ENCODE data around the gene SLC25A12.
A peak's percentile ranks its signal among the peaks of the same experiment; 100 is the strongest.
"Not testable (repeated sequence)": the region's sequence is repeated elsewhere in the genome, so short reads cannot be mapped to it uniquely, and the experiment has no call there.

Gene SLC25A12

GRCh38 chr2:171813729-171814128, 80.3 kb downstream of the SLC25A12 start:
- DNase-seq (ENCODE audit: low spot score): no peak
- H3K4me3 ChIP-seq (ENCODE audit: severe bottlenecking): no peak overlapping the region
- H3K4me1 ChIP-seq (ENCODE audit: insufficient read depth, poor library complexity, severe bottlenecking): no peaks in the 10 kb centered on the region
- no peaks in the 10 kb centered on the region for H3K9me3 ChIP-seq (ENCODE audit: severe bottlenecking)
- peaks cover 5% of the 10 kb centered on the region; the same call in 1 of the 2 replicates for H3K36me3 ChIP-seq (ENCODE audit: low read depth)
- no peak overlapping the region for H3K27ac ChIP-seq (ENCODE audit: poor library complexity, severe bottlenecking)
- ATAC-seq (ENCODE audit: low read depth): no peak
- no peak for TF ChIP-seq CTCF (IDR thresholded peaks at IDR 0.05; ENCODE audit: poor library complexity, severe bottlenecking)
- no peaks in the 10 kb centered on the region for H3K27me3 ChIP-seq (ENCODE audit: insufficient read depth, poor library complexity, severe bottlenecking)

- ATAC-seq (ENCODE audit: low read depth): no peak
- no peaks in the 10 kb centered on the region for H3K9me3 ChIP-seq (ENCODE audit: severe bottlenecking)
- no peaks in the 10 kb centered on the region for H3K4me1 ChIP-seq (ENCODE audit: insufficient read depth, poor library complexity, severe bottlenecking)
- TF ChIP-seq CTCF (IDR thresholded peaks at IDR 0.05; ENCODE audit: poor library complexity, severe bottlenecking): no peak
- no peak for DNase-seq (ENCODE audit: low spot score)
- H3K27ac ChIP-seq (ENCODE audit: poor library complexity, severe bottlenecking): no peak overlapping the region
- H3K36me3 ChIP-seq (ENCODE audit: low read depth): peaks cover 5% of the 10 kb centered on the region; the same call in 1 of the 2 replicates
- H3K27me3 ChIP-seq (ENCODE audit: insufficient read depth, poor library complexity, severe bottlenecking): no peaks in the 10 kb centered on the region
- H3K4me3 ChIP-seq (ENCODE audit: severe bottlenecking): no peak overlapping the region
These were observed 80.9 kb downstream of the SLC25A12 start for GRCh38 chr2:171813126-171813525.

GRCh38 chr2:171811245-171811628, 82.8 kb downstream of the SLC25A12 start:
- no peaks in the 10 kb centered on the region; the same call in 1 of the 2 replicates for H3K36me3 ChIP-seq (ENCODE audit: low read depth)
- no peaks in the 10 kb centered on the region for H3K9me3 ChIP-seq (ENCODE audit: severe bottlenecking)
- H3K4me3 ChIP-seq (ENCODE audit: severe bottlenecking): no peak overlapping the region
- no peak for DNase-seq (ENCODE audit: low spot score)
- H3K27me3 ChIP-seq (ENCODE audit: insufficient read depth, poor library complexity, severe bottlenecking): no peaks in the 10 kb centered on the region
- TF ChIP-seq CTCF (IDR thresholded peaks at IDR 0.05; ENCODE audit: poor library complexity, severe bottlenecking): peak; percentile 58
- no peak for ATAC-seq (ENCODE audit: low read depth)
- H3K27ac ChIP-seq (ENCODE audit: poor library complexity, severe bottlenecking): no peak overlapping the region
- peaks cover 8% of the 10 kb centered on the region for H3K4me1 ChIP-seq (ENCODE audit: insufficient read depth, poor library complexity, severe bottlenecking)

- TF ChIP-seq CTCF (IDR thresholded peaks at IDR 0.05; ENCODE audit: poor library complexity, severe bottlenecking): no peak
- Histone ChIP-seq H3K4me1 (ENCODE audit: insufficient read depth, poor library complexity, severe bottlenecking) (peaks cover 8% of the 10 kb centered on the region), H3K9me3 (ENCODE audit: severe bottlenecking) (no peaks in the 10 kb centered on the region), H3K27me3 (ENCODE audit: insufficient read depth, poor library complexity, severe bottlenecking) (no peaks in the 10 kb centered on the region), H3K4me3 (ENCODE audit: severe bottlenecking) (no peak overlapping the region), H3K36me3 (ENCODE audit: low read depth) (no peaks in the 10 kb centered on the region; the same call in 1 of the 2 replicates), H3K27ac (ENCODE audit: poor library complexity, severe bottlenecking) (no peak overlapping the region)
- ATAC-seq (ENCODE audit: low read depth): no peak
- DNase-seq (ENCODE audit: low spot score): no peak
These were observed 83.4 kb downstream of the SLC25A12 start for GRCh38 chr2:171810422-171811244.

- H3K36me3 ChIP-seq (ENCODE audit: low read depth); DNase-seq (ENCODE audit: low spot score); ATAC-seq (ENCODE audit: low read depth); H3K27me3 ChIP-seq (ENCODE audit: insufficient read depth, poor library complexity, severe bottlenecking); H3K4me1 ChIP-seq (ENCODE audit: insufficient read depth, poor library complexity, severe bottlenecking); H3K9me3 ChIP-seq (ENCODE audit: severe bottlenecking); H3K27ac ChIP-seq (ENCODE audit: poor library complexity, severe bottlenecking); H3K4me3 ChIP-seq (ENCODE audit: severe bottlenecking): not testable (repeated sequence)
These were observed 85.2 kb downstream of the SLC25A12 start for GRCh38 chr2:171808885-171809284.
